A673 (cell line): ENCODE results near the gene ZWILCH. TPM values are rescaled to one million over a fixed set of nuclear protein-coding genes. Genes with fewer than 3 reads are reported as not detected.

ENCODE experiments used
- BruUV-seq: library from RNA; stranded (reverse); fragments of 400-500 nt; replicated peaks from 2 replicates; lab custom pipeline; 2021; lab: Mats Ljungman, UMichigan
- CTCF ChIA-PET: fragments of 300-600 bp; sonication (Branson Sonifier 250); formaldehyde crosslinking; loops from one replicate; lab custom pipeline; 2022; ENCODE audit warnings: antibody characterized with exemption; lab: Charles Lee
- POLR2A ChIA-PET: fragments of 300-600 bp; sonication (Branson Sonifier 250); formaldehyde crosslinking; loops from one replicate; lab custom pipeline; 2022; ENCODE audit warnings: antibody characterized with exemption; ENCODE audit not compliant: low non-redundant PET; lab: Charles Lee
- DNase-seq: peaks from one replicate; pipeline ENCODE4 v3.0.0-alpha.2; 2015; ENCODE audit warnings: low spot score
- H3K27ac ChIP-seq: fragments of 200-600 bp; sonication (generic); 2 replicates; pipeline ENCODE4 v1.5.1; 2016; ENCODE audit warnings: mixed run types, low read depth, mild to moderate bottlenecking, mixed read lengths, antibody characterized with exemption, low read length; ENCODE audit not compliant: poor library complexity, severe bottlenecking
- H3K27me3 ChIP-seq: fragments of 200-600 bp; sonication (generic); replicated peaks from 2 replicates; pipeline ENCODE4 v1.6.1; 2017; ENCODE audit warnings: mixed run types, low read depth, mild to moderate bottlenecking, mixed read lengths, antibody characterized with exemption, low read length; ENCODE audit not compliant: insufficient read depth, poor library complexity
- H3K36me3 ChIP-seq: fragments of 200-600 bp; sonication (generic); 2 replicates; pipeline ENCODE4 v1.6.1; 2016; ENCODE audit warnings: mixed run types, mild to moderate bottlenecking, mixed read lengths, antibody characterized with exemption, low read length; ENCODE audit not compliant: insufficient read depth, poor library complexity, severe bottlenecking
- H3K4me1 ChIP-seq: fragments of 200-600 bp; sonication (generic); 2 replicates; pipeline ENCODE4 v1.6.1; 2017; ENCODE audit warnings: mixed run types, mild to moderate bottlenecking, mixed read lengths, antibody characterized with exemption, low read length; ENCODE audit not compliant: insufficient read depth, poor library complexity, severe bottlenecking
- H3K4me3 ChIP-seq: fragments of 200-600 bp; sonication (generic); 2 replicates; pipeline ENCODE4 v1.5.1; 2016; ENCODE audit warnings: low read depth, mixed run types, mild to moderate bottlenecking, mixed read lengths, low read length; ENCODE audit not compliant: poor library complexity, severe bottlenecking
- H3K9me3 ChIP-seq: fragments of 200-600 bp; sonication (generic); 2 replicates; pipeline ENCODE4 v1.6.1; 2016; ENCODE audit warnings: mixed run types, low read depth, mild to moderate bottlenecking, mixed read lengths, antibody characterized with exemption, low read length; ENCODE audit not compliant: poor library complexity, severe bottlenecking
- EZH2 ChIP-seq: fragments of 200-600 bp; sonication (generic); IDR thresholded peaks from 2 replicates; pipeline ENCODE4 v1.6.1; 2017; ENCODE audit warnings: borderline replicate concordance, low read depth, mild to moderate bottlenecking, mixed read lengths, antibody characterized with exemption, low read length; ENCODE audit not compliant: poor library complexity, severe bottlenecking
- intact Hi-C: fragments of 100-400 bp; cut with micrococcal nuclease; formaldehyde crosslinking; loops from one replicate; pipeline ENCODE4 v1.10.0; 2022; ENCODE audit not compliant: unreplicated experiment
- total RNA-seq: library from RNA; stranded (reverse); gene quantifications from 2 replicates; pipeline ENCODE4 v1.2.3, GENCODE V29; 2021
- TF ChIP-seq, protein P1 (sequence below): fragments of 300-800, 200-600 bp; sonication (generic); conservative IDR thresholded peaks from 2 replicates; pipeline ENCODE4 v1.5.1; 2017; ENCODE audit warnings: low read depth, mild to moderate bottlenecking, antibody characterized with exemption, low read length, moderate library complexity, mixed read lengths

ZWILCH gene
- total RNA-seq, 1 experiment from 2014 or later: 36.3 TPM

DNA sequence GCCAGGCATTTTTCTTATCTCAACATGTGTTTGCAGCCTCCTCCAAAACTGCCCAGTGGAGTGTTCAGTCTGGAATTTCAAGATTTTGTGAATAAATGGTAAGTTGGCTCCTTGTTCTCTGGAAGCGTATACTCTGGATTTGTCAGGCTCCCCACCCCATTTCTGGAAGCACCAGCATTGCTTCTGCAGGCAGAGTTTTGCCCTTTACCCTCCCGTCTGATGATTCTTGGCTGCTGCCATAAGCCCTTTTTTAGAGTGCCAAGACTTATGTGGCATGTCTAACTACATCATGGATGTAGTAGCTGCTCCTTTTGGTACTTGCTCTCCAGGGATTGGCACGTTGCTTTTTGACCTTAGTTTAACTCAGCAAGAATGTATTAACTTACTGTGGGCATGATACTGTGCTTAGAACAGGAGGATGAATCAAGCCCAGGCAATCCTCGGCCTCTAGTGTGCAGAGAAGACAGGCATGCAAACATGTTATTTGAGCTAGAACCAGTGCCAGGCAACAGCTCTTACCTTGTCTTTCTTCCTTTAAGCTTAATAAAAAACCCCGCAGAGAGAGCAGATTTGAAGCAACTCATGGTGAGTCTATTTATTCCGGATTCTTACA is 15.8 kb upstream of the ZWILCH start:
- TF ChIP-seq EZH2: no peak
- TF ChIP-seq, protein P1, sequence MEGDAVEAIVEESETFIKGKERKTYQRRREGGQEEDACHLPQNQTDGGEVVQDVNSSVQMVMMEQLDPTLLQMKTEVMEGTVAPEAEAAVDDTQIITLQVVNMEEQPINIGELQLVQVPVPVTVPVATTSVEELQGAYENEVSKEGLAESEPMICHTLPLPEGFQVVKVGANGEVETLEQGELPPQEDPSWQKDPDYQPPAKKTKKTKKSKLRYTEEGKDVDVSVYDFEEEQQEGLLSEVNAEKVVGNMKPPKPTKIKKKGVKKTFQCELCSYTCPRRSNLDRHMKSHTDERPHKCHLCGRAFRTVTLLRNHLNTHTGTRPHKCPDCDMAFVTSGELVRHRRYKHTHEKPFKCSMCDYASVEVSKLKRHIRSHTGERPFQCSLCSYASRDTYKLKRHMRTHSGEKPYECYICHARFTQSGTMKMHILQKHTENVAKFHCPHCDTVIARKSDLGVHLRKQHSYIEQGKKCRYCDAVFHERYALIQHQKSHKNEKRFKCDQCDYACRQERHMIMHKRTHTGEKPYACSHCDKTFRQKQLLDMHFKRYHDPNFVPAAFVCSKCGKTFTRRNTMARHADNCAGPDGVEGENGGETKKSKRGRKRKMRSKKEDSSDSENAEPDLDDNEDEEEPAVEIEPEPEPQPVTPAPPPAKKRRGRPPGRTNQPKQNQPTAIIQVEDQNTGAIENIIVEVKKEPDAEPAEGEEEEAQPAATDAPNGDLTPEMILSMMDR: no peak
- Histone ChIP-seq H3K36me3 (peaks cover 53% of the 10 kb centered on the region), H3K27me3 (no peaks in the 10 kb centered on the region), H3K4me1 (no peaks in the 10 kb centered on the region), H3K27ac (no peak overlapping the region), H3K4me3 (no peak overlapping the region), H3K9me3 (no peaks in the 10 kb centered on the region)
- CTCF ChIA-PET: no interaction called here
- no peak for DNase-seq
- POLR2A ChIA-PET: no interaction called here
- intact Hi-C loops: no loop called here
- BruUV-seq: no TSS peak

DNA sequence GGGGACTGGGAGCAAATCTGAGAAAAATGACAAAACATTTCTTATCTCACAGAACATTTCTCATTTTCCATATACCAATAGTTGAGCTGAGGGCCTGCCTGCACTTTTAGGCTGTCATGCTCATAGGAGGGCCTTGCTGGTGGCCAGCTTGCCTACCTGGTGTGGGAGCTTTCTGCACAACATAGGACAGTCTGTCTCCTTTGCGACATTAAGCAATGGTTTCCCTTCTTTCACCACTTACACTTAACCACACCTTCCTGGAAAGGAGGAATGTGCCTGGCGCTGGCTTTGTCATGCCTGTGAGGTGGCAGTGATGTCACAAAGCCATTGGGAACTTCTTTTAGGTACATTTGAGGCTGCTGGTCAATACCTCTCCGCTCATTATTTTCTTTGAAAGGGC is 13.3 kb upstream of the ZWILCH start:
- DNase-seq: no peak
- Histone ChIP-seq H3K4me1 (no peaks in the 10 kb centered on the region), H3K27ac (no peak overlapping the region), H3K4me3 (no peak overlapping the region), H3K9me3 (no peaks in the 10 kb centered on the region), H3K36me3 (peaks cover 47% of the 10 kb centered on the region), H3K27me3 (no peaks in the 10 kb centered on the region)
- ChIA-PET CTCF (interaction anchor here (0.5 kb wide), 1 partner anchor 697 kb away, joined by 5 read pairs; no protein-coding TSS in a partner anchor), POLR2A (no interaction called here)
- TF ChIP-seq, protein P1: no peak
- TF ChIP-seq EZH2: no peak
- BruUV-seq: no TSS peak
- intact Hi-C loops: no loop called here

DNA sequence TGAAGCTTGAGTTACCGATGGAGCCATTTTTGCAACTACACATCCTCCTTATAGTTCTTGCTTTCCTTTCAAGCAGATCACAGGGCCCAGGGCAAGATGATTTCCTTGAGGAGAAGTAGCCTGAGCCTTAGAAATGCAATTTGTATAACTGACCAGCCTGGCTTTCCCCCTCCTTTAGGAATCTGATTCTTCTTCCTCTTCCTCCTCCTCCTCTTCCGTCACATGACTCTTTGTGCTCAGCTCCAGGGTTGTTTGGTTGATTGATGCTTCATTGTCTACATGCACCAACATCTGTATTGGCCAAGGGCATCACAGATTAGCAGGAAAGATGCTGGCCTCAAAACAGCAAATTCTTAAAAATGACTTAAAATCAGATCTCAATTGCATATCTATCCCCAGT is 10.9 kb upstream of the ZWILCH start:
- no peak overlapping the region for H3K27ac ChIP-seq
- H3K27me3 ChIP-seq: no peaks in the 10 kb centered on the region
- POLR2A ChIA-PET: no interaction called here
- intact Hi-C loops: no loop called here
- peaks cover 5% of the 10 kb centered on the region for H3K4me1 ChIP-seq
- CTCF ChIA-PET: interaction anchor here (0.6 kb wide), 1 partner anchor 1055 kb away, joined by 3 read pairs; no protein-coding TSS in a partner anchor
- H3K9me3 ChIP-seq: no peaks in the 10 kb centered on the region
- H3K36me3 ChIP-seq: peaks cover 56% of the 10 kb centered on the region
- no peak overlapping the region for H3K4me3 ChIP-seq
- no peak for TF ChIP-seq EZH2
- TF ChIP-seq, protein P1: no peak
- BruUV-seq: no TSS peak
- no peak for DNase-seq
